C4-2B (cell line): ENCODE results near the gene CTXND1.

Source experiments
- H3K27ac ChIP-seq: fragments of 450-650 bp; 2 replicates; pipeline ENCODE4 v1.5.1; 2017
- ZFX ChIP-seq: fragments of 450-650 bp; IDR thresholded peaks from 2 replicates; pipeline ENCODE4 v1.6.1; 2017
- TF ChIP-seq, protein P1 (sequence below): fragments of 450-650 bp; conservative IDR thresholded peaks from 2 replicates; pipeline ENCODE4 v1.5.1; 2017; ENCODE audit warnings: mild to moderate bottlenecking

CTXND1 gene

DNA sequence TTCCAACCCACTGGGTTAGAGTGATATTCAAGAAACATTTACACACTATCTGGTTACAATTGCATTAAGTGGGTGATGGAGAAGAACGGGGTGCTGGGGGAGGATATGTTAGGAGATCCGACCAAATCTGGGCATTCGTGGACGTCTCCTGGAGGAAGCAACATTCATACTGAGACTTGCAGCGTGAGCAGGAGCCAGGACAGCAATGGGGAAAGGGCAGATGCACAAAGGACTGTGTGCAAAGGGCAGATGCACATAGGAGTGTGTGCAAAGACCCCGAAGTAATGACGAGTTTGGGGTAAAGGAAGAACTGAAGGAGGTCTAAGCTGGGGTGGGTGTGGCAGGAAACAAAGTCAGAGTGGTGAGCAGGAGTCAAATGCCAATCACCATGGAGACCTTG is 16.1 kb upstream of the CTXND1 start:
- TF ChIP-seq, protein P1, sequence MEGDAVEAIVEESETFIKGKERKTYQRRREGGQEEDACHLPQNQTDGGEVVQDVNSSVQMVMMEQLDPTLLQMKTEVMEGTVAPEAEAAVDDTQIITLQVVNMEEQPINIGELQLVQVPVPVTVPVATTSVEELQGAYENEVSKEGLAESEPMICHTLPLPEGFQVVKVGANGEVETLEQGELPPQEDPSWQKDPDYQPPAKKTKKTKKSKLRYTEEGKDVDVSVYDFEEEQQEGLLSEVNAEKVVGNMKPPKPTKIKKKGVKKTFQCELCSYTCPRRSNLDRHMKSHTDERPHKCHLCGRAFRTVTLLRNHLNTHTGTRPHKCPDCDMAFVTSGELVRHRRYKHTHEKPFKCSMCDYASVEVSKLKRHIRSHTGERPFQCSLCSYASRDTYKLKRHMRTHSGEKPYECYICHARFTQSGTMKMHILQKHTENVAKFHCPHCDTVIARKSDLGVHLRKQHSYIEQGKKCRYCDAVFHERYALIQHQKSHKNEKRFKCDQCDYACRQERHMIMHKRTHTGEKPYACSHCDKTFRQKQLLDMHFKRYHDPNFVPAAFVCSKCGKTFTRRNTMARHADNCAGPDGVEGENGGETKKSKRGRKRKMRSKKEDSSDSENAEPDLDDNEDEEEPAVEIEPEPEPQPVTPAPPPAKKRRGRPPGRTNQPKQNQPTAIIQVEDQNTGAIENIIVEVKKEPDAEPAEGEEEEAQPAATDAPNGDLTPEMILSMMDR, result no peak
- TF ChIP-seq ZFX, result no peak
- H3K27ac ChIP-seq, result no peak overlapping the region

DNA sequence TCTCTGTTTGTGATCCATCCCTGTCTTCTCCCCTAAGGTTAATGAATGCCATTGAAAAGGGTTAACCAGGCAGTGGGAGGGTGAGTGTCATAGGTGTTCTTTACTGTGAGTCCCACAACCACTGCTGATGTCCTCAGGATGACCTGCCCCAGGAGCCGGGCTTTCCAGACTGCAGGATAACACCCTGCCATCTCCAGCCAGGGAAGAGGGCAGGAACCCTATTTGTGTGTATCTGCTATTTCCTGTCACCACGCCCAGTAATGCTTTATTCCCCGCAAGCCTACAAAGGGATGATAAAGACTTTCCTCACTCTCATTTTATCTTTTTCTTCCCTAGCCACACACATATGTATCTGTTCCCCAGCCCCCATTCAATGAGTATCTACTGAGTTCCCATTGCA is 15.6 kb upstream of the CTXND1 start:
- TF ChIP-seq, protein P1, result no peak
- TF ChIP-seq ZFX, result no peak
- H3K27ac ChIP-seq, result no peak overlapping the region

DNA sequence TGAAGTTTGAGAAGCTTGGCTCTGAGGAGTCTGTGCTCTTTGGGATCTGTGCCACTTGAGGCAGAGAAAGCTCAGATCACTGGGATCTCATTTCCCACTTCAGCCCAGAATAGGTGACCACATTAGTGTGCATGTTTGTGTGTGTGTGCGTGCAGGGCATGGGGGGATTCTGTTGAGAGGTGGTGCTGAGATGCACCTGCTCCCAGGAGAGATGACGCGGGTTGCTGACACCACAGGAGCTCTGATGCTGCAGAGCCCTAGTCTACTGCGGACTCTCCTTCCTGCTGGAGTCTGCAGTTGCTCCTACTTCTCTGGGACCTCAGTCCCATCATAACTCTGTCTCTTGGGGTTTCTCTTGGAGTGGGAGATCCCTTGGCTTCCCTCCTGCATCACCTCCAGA is 14.7 kb upstream of the CTXND1 start:
- TF ChIP-seq ZFX, result no peak
- H3K27ac ChIP-seq, result no peak overlapping the region

DNA sequence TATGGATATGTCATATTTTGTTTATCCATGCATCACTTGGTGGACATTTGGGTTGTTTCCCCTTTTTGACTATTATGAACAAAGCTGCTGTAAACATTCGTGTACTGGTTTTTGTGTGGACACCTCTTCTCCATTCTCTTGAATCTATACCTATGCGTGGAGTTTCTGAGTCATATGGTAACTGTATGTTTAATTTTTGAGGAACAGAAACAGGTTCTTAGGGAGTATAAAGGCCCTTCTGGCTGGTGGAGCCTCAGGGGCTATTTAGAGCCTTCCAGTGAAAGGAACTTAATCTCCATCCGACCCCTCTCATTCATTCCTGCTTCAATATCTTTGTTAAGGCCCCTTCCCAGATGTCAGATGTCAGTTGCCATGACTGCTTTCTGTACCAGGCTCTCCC is 14.1 kb upstream of the CTXND1 start:
- no peak overlapping the region for H3K27ac ChIP-seq
- TF ChIP-seq, protein P1, result no peak
- TF ChIP-seq ZFX, result no peak

DNA sequence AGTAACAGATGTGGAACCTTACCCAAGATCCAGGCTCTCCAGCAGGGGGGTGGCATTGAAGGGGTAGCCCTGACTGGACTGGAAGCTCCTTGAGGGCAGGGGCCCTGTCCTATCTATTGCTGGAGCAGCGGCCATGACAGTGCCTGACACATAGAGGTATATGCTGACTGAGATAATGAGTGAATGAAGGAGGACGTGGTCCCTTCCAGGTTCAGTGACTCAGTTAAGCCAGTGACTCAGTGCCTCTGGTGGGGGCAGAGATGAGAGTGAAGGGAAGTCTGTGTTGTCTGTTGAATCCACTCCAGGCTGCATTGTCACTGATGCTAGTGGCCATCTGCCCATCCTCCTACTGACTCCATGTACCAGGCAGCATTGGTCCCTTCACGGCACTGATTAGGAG is 13.0 kb upstream of the CTXND1 start:
- no peak overlapping the region for H3K27ac ChIP-seq
- no peak for TF ChIP-seq ZFX
- TF ChIP-seq, protein P1, result no peak

DNA sequence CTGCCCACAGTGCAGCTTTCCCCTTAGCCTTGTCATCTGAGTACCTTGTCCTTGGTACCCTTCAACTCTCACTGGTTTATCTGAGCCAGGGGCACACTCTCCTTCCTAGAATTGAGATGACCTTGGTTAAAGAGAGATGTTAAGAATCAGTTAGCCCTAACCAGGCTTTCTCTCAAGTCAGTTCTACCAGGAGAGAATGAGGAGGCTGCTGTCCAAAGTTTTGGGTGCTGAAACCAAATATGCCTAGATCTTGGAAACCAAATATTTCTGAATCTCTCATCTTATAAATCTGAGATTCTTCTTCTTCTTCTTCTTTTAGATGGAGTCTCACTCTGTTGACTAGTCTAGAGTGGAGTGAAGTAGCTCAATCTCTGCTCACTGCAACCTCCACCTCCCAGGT is 12.0 kb upstream of the CTXND1 start:
- TF ChIP-seq, protein P1, result no peak
- no peak for TF ChIP-seq ZFX
- no peak overlapping the region for H3K27ac ChIP-seq

DNA sequence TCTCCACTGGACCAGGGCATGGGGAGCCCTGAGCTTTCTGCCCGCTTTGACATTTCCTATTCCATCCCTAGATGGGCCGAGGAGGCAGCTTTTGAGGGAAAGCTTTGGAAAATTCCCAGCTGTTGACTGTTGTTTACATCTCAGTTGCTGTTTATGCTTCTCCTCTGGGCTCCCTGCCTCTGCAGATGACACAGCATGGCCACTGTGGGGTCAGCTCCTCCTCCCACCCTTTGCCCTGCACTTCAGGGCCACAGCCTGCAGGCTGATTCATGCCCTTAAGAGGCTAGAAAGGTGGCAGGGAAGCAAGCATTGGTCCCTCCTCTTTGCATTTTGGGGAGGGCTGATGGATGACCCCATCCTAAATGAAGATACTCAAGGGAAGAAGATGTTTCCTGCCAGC is 8.5 kb upstream of the CTXND1 start:
- TF ChIP-seq ZFX, result no peak
- TF ChIP-seq, protein P1, result no peak

DNA sequence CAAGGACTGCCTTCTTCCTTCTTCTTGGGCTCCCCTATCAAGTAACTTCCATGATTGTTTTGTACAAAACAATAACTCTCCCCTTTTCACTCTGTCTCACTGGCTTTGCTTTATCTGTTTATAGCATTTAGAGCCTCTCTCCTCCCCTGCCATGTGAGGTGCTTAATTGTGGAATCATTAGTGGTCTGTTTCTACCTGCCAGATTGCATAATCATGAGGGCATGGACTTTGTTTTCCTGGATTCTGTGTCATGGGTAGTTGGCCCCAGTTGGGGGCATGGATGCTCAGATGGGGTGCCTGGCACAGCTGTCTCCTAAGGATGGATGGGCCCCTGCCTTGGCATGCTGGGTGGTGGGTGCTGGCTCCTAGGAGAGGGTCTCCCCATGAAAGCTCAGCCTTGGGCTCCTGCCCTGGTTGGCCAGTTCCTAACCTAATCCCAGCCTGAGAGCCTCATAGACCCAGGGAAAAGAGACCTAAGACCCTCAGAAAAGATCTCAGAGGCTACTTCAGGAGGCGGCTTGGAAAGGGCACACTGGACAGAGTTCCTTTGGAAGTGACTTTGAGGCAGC is 8.0 kb upstream of the CTXND1 start:
- no peak overlapping the region for H3K27ac ChIP-seq
- TF ChIP-seq, protein P1, result no peak
- TF ChIP-seq ZFX, result no peak

More for the DNA sequence above, 8.5 kb upstream of the CTXND1 start:
- H3K27ac ChIP-seq, result no peak overlapping the region
